HL-60 (cell line): ENCODE data around the gene WDR37.

Experiments used
- CTCF ChIP-seq: IDR thresholded peaks from one replicate; pipeline ENCODE4 v1.5.1; 2011; ENCODE audit warnings: low read length, control low read depth, inconsistent platforms; ENCODE audit not compliant: insufficient read depth
- SPI1 ChIP-seq: IDR thresholded peaks from 2 replicates; pipeline ENCODE4 v1.6.1; 2012; ENCODE audit warnings: low read depth, mild to moderate bottlenecking, borderline replicate concordance
- TF ChIP-seq, protein P1 (sequence below): IDR thresholded peaks from 2 replicates; pipeline ENCODE4 v1.6.1; 2012; ENCODE audit warnings: low read depth; ENCODE audit not compliant: insufficient replicate concordance

GRCh38 chr10:1047937-1048336 lies 8.2 kb upstream of the WDR37 start:
- TF ChIP-seq CTCF (no peak), SPI1 (no peak)
- TF ChIP-seq, protein P1, sequence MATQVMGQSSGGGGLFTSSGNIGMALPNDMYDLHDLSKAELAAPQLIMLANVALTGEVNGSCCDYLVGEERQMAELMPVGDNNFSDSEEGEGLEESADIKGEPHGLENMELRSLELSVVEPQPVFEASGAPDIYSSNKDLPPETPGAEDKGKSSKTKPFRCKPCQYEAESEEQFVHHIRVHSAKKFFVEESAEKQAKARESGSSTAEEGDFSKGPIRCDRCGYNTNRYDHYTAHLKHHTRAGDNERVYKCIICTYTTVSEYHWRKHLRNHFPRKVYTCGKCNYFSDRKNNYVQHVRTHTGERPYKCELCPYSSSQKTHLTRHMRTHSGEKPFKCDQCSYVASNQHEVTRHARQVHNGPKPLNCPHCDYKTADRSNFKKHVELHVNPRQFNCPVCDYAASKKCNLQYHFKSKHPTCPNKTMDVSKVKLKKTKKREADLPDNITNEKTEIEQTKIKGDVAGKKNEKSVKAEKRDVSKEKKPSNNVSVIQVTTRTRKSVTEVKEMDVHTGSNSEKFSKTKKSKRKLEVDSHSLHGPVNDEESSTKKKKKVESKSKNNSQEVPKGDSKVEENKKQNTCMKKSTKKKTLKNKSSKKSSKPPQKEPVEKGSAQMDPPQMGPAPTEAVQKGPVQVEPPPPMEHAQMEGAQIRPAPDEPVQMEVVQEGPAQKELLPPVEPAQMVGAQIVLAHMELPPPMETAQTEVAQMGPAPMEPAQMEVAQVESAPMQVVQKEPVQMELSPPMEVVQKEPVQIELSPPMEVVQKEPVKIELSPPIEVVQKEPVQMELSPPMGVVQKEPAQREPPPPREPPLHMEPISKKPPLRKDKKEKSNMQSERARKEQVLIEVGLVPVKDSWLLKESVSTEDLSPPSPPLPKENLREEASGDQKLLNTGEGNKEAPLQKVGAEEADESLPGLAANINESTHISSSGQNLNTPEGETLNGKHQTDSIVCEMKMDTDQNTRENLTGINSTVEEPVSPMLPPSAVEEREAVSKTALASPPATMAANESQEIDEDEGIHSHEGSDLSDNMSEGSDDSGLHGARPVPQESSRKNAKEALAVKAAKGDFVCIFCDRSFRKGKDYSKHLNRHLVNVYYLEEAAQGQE, result no peak
